Ascending aorta (tissue), 2 donors: ENCODE data around the gene DSTN. TPM values are rescaled to one million over a fixed set of nuclear protein-coding genes. Genes with fewer than 3 reads are reported as not detected.

ENCODE experiments used
- DNase-seq, 2 donors: peaks; one replicate each; pipeline ENCODE4 v3.0.0-alpha.2; 2019; ENCODE audit warnings: low spot score in 2 of 2
- H3K27ac ChIP-seq, 2 donors: fragments of 200-600 bp; sonication (generic); one replicate each; pipeline ENCODE4 v1.5.1; 2016 to 2017; ENCODE audit warnings: mild to moderate bottlenecking in 1 of 2
- H3K27me3 ChIP-seq: fragments of 200-600 bp; sonication (generic); one replicate; pipeline ENCODE4 v1.5.1; 2017
- H3K36me3 ChIP-seq, 2 donors: fragments of 200-600 bp; sonication (generic); one replicate each; pipeline ENCODE4 v1.5.1; 2016
- H3K4me1 ChIP-seq, 2 donors: fragments of 200-600 bp; sonication (generic); one replicate each; pipeline ENCODE4 v1.5.1; 2016 to 2017; ENCODE audit warnings: mild to moderate bottlenecking in 1 of 2
- H3K4me3 ChIP-seq, 2 donors: fragments of 200-600 bp; sonication (generic); one replicate each; pipeline ENCODE4 v1.5.1; 2016 to 2017; ENCODE audit warnings: mild to moderate bottlenecking in 1 of 2
- H3K9me3 ChIP-seq, 2 donors: fragments of 200-600 bp; sonication (generic); one replicate each; pipeline ENCODE4 v1.5.1; 2016
- intact Hi-C: fragments of 100-400 bp; cut with DNase I; formaldehyde crosslinking; loops from one replicate; pipeline ENCODE4 v1.15.1; 2023
- total RNA-seq: library from RNA; depleted of rRNA; stranded (reverse); fragments of >200 nt; gene quantifications from one replicate; pipeline ENCODE4 v1.1.0, GENCODE V29; 2016
- TF ChIP-seq, protein P1 (sequence below), 3 experiments: fragments of 200-600 bp in 2 of 3; fragments of 450-650 bp in 1 of 3; sonication (generic) in 2 of 3; IDR thresholded peaks; one replicate each; pipeline ENCODE4 v1.5.1; 2016 to 2019; ENCODE audit warnings: antibody characterized with exemption in 3 of 3, mild to moderate bottlenecking in 1 of 3, moderate library complexity in 1 of 3

Gene DSTN
- total RNA-seq, 1 donor from 2014 or later, result 452 TPM

DNA sequence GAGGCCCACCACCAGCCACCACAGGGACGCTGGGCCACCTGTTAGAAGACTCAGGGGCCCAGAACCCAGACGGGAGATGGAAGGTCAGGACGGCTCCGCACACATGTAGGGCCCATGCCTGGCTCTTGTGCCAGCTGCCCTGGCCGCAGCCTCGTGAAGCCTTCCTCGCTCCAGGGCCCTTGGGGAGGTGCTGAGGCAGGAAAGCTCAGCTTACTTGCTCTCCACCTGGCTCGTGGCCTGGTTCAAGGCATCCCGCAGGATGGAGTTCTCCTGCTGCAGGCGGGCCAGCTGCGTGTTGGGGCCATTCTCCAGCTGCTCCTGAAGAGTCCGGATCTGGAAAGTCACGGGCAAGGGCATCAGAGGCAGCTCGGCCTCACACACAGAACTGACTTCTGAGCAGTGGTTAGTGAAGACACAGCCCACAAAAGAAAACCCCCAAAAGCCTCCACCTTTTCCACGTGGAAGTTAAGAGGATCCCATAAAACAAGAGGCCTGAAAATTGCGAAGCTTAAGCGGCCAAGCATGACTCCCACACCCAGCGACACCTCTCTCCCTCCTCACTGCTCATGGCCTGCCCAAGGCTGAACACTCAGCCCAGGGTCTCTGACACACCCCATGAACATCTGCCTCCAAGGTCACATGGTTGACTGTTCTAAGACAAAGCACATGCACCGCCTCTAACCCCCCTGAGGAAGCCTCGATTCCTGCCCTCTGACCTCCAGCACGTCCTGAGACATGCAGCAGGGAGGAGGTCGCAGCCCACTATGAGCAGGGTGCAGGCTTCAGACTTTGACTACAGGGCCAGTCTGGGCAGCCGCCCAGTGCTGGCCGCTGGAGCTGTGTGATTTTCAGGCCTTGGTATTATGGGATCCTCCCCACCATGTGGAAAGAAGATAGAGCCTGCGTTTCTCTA lies 65.7 kb downstream of the DSTN start:
- Histone ChIP-seq H3K4me3 (no peak overlapping the region), H3K36me3 (peaks cover 47 to 64% of the 10 kb centered on the region in 2 donors), H3K9me3 (no peaks in the 10 kb centered on the region), H3K27me3 (no peaks in the 10 kb centered on the region), H3K4me1 (peaks cover 24 to 33% of the 10 kb centered on the region in 2 donors), H3K27ac (peak overlapping the region; percentile 63 to 67)
- DNase-seq, result no peak
- TF ChIP-seq, protein P1, sequence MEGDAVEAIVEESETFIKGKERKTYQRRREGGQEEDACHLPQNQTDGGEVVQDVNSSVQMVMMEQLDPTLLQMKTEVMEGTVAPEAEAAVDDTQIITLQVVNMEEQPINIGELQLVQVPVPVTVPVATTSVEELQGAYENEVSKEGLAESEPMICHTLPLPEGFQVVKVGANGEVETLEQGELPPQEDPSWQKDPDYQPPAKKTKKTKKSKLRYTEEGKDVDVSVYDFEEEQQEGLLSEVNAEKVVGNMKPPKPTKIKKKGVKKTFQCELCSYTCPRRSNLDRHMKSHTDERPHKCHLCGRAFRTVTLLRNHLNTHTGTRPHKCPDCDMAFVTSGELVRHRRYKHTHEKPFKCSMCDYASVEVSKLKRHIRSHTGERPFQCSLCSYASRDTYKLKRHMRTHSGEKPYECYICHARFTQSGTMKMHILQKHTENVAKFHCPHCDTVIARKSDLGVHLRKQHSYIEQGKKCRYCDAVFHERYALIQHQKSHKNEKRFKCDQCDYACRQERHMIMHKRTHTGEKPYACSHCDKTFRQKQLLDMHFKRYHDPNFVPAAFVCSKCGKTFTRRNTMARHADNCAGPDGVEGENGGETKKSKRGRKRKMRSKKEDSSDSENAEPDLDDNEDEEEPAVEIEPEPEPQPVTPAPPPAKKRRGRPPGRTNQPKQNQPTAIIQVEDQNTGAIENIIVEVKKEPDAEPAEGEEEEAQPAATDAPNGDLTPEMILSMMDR (IDR thresholded peaks at IDR 0.05), result no peak
- intact Hi-C loops, result no loop called here

- Histone ChIP-seq H3K36me3 (peaks cover 40 to 61% of the 10 kb centered on the region in 2 donors), H3K4me1 (peaks cover 25 to 40% of the 10 kb centered on the region in 2 donors), H3K4me3 (no peak overlapping the region), H3K27ac (no peak overlapping the region), H3K27me3 (no peaks in the 10 kb centered on the region), H3K9me3 (no peaks in the 10 kb centered on the region)
- TF ChIP-seq, protein P1 (IDR thresholded peaks at IDR 0.05), result no peak
- intact Hi-C loops, result no loop called here
- DNase-seq, result no peak
Measured at GRCh38 chr20:17636523-17637412, 66.9 kb downstream of the DSTN start.

DNA sequence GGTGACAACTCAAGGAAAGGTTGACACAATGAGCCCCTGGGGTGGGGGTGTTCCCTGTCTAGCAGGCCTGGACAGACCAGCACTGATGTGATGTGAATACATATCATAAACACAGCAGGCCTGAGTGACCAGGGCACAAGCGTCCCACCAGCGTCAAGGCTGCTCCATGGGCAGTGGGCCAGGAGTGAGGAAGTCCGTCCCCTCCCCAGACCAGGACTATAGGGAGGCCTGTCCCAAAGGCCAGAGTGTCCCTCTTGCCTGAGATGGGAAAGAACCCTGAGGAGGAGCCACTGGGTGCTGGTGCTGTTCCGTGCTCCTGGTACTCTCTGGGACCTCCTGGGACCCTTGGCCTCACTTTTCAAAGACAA lies 67.5 kb downstream of the DSTN start:
- no peak for DNase-seq
- TF ChIP-seq, protein P1 (IDR thresholded peaks at IDR 0.05), result no peak
- no peak overlapping the region for H3K27ac ChIP-seq
- no peaks in the 10 kb centered on the region for H3K27me3 ChIP-seq
- H3K36me3 ChIP-seq, result peaks cover 36 to 55% of the 10 kb centered on the region in 2 donors
- no peak overlapping the region for H3K4me3 ChIP-seq
- peaks cover 31 to 46% of the 10 kb centered on the region in 2 donors for H3K4me1 ChIP-seq
- intact Hi-C loops, result no loop called here
- no peaks in the 10 kb centered on the region for H3K9me3 ChIP-seq

DNA sequence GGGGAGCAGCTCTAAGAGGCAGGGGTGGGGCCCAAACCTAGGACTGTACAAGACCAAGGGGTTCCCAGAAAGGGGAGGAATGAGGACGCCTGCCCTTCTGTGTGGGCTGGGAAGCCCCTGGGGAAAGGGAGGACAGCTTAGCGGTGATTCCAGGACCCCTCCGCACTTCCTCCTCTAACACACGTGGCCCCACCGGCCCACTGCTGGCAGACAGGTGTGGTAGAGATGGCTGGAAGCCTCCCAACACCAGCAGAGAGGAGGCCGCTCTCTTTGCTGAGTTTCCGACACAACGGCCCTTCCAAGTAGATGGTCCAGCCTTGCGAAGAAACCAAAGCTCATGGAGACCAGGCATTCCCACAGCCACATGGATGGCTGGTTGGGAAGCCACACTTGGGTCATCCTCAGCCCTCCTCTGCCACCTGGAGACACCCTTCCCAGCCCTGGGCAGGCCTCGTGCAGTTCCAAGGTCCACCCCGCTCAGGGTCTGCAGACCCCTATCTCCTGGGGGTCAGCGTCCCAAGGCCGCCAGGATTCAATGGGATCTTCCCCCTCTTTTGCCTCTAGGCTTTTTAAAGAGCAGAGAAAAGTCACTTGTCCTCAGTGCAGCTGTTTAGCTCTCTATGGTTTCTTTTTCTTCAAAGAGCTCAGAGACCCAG lies 68.2 kb downstream of the DSTN start:
- Histone ChIP-seq H3K4me3 (no peak overlapping the region), H3K27me3 (no peaks in the 10 kb centered on the region), H3K9me3 (no peaks in the 10 kb centered on the region), H3K27ac (no peak overlapping the region), H3K4me1 (peaks cover 31 to 52% of the 10 kb centered on the region in 2 donors), H3K36me3 (peaks cover 34 to 48% of the 10 kb centered on the region in 2 donors)
- TF ChIP-seq, protein P1 (IDR thresholded peaks at IDR 0.05), result no peak
- intact Hi-C loops, result no loop called here
- DNase-seq, result no peak

GRCh38 chr20:17638835-17639407 lies 69.0 kb downstream of the DSTN start:
- Histone ChIP-seq H3K4me1 (peaks cover 35 to 56% of the 10 kb centered on the region in 2 donors), H3K4me3 (no peak overlapping the region), H3K9me3 (no peaks in the 10 kb centered on the region), H3K27ac (no peak overlapping the region), H3K36me3 (peaks cover 26 to 40% of the 10 kb centered on the region in 2 donors), H3K27me3 (no peaks in the 10 kb centered on the region)
- TF ChIP-seq, protein P1 (IDR thresholded peaks at IDR 0.05), result no peak
- intact Hi-C loops, result no loop called here
- no peak for DNase-seq
